Kidney (tissue), 14 donors: ENCODE results near the gene MYLK. TPM values are rescaled to one million over a fixed set of nuclear protein-coding genes. Genes with fewer than 3 reads are reported as not detected.

ENCODE experiments used
- DNase-seq, 5 donors: peaks; one replicate each; pipeline ENCODE4 v3.0.0-alpha.2; 2013 to 2020
- FAIRE-seq: peaks from 2 replicates; lab custom pipeline; 2012; peaks lifted over from hg19 to GRCh38; lab: Jason Lieb, UNC
- H3K27ac ChIP-seq, 2 donors: one replicate each; pipeline ENCODE4 v1.7.0; 2013; ENCODE audit warnings: low read depth in 2 of 2, low read length in 2 of 2, inconsistent platforms in 1 of 2
- H3K27me3 ChIP-seq: one replicate; pipeline ENCODE4 v1.7.1; 2013; ENCODE audit warnings: low read length, inconsistent platforms; ENCODE audit not compliant: control insufficient read depth, insufficient read depth
- H3K36me3 ChIP-seq, 3 donors: one replicate each; pipeline versions ENCODE4 v1.7.0 to v1.7.1; 2013; ENCODE audit warnings: low read length in 3 of 3, control low read depth in 1 of 3, inconsistent platforms in 1 of 3; ENCODE audit not compliant: insufficient read depth in 3 of 3, control insufficient read depth in 2 of 3
- H3K4me1 ChIP-seq, 3 donors: one replicate each; pipeline versions ENCODE4 v1.7.0 to v1.7.1; 2013; ENCODE audit warnings: low read length in 3 of 3, inconsistent platforms in 1 of 3, low read depth in 1 of 3; ENCODE audit not compliant: control insufficient read depth in 2 of 3, insufficient read depth in 2 of 3
- H3K4me3 ChIP-seq, 3 donors: one replicate each; pipeline versions ENCODE4 v1.7.0 to v1.8.1; 2013; ENCODE audit warnings: low read length in 3 of 3, control low read depth in 1 of 3, inconsistent platforms in 1 of 3
- H3K9ac ChIP-seq, 3 donors: one replicate each; pipeline versions ENCODE4 v1.7.0 to v1.7.1; 2013; ENCODE audit warnings: low read length in 3 of 3, control low read depth in 1 of 3, inconsistent platforms in 1 of 3
- H3K9me3 ChIP-seq, 3 donors: one replicate each; pipeline versions ENCODE4 v1.7.0 to v1.7.1; 2013; ENCODE audit warnings: low read length in 3 of 3, control low read depth in 1 of 3, inconsistent platforms in 1 of 3; ENCODE audit not compliant: control insufficient read depth in 2 of 3, insufficient read depth in 1 of 3
- intact Hi-C: fragments of 100-400 bp; cut with DNase I; formaldehyde crosslinking; loops from one replicate; pipeline ENCODE4 v1.11.1; 2022
- polyA plus RNA-seq: library from polyadenylated mRNA; stranded (reverse); fragments of 350-450 nt; fragmentation: Illumina TruSeq; extraction: RNeasy Lipid Tissue Mini Kit (QIAGEN cat#74804); gene quantifications from one replicate; pipeline ENCODE4 v1.2.3, GENCODE V29; 2014; ENCODE audit warnings: low read depth, low replicate concordance; ENCODE audit not compliant: insufficient read depth
- total RNA-seq: library from RNA; stranded (reverse); fragmentation: NEBNext Ultra II Directional; extraction: Animal tissue kit (Norgen Biotek cat#: 25700); gene quantifications from one replicate; pipeline ENCODE4 v1.2.1, GENCODE V29; 2021
- TF ChIP-seq, protein P1 (sequence below): IDR thresholded peaks from 3 replicates; pipeline ENCODE4 v1.5.1; 2012; ENCODE audit warnings: mild to moderate bottlenecking, moderate library complexity, borderline replicate concordance; ENCODE audit not compliant: insufficient read depth; ENCODE audit errors: extremely low read depth
- donor health status: control.
- donor health status: control.
- donor health status: control.
- donor health status: control.
- donor health status: control.
- donor health status: DM: yes; HTN: yes; CAD: no.
- donor health status: Normal renal cell carcinoma (clear cell type).

Gene MYLK
- total and polyA plus RNA-seq, 2 donors from 2014 or later, result 25.3 to 164 TPM

DNA sequence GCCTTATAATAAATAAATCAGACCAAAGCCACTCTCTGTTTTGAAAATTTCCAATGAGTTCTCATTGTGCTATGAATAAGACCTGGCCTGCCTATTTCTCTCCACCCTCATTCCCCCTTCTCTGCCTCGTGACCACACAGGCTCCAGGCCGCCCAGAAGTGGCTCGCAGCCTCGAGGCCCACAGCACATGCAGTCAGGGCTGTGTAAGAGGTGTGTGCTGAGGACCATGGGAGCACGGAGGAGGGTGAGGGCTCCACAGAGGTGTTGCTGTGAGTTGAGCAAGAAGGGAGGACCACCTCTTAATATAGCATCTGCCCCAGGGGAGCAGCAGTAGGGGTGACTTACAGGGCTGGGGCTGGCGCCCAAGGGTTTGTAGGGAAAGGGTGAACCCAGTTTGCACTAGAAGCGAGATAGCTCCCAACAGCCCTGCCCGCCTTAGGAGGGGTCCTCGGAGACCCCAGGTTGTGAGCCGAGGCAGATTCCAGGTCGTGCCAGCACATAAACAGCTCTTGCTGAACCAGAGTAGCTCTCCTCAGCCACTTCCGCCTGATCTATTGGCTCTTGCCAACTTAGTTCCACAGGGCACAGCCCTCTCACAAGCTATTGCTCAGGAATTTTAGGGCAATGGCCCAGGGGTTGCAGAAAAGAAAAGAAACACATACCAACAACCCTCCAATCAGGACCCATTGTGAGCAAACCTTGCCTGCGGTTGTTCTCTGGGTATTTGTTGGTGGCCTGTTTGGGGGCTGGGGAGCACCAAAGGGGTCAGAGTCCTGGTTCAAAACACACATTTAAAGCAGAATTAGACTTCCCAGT, 117.7 kb downstream of the MYLK start:
- DNase-seq (no peak), FAIRE-seq (no peak)
- Histone ChIP-seq H3K9me3 (no peaks in the 10 kb centered on the region), H3K9ac (peak overlapping the region in 1 of 3 donors; percentile 47), H3K27ac (peak overlapping the region; percentile 87 to 89), H3K4me3 (no peak overlapping the region), H3K4me1 (peaks cover 0 to 19% (median 19%) of the 10 kb centered on the region in 3 donors), H3K36me3 (no peaks in the 10 kb centered on the region), H3K27me3 (no peaks in the 10 kb centered on the region)
- intact Hi-C loops, result no loop called here
- TF ChIP-seq, protein P1, sequence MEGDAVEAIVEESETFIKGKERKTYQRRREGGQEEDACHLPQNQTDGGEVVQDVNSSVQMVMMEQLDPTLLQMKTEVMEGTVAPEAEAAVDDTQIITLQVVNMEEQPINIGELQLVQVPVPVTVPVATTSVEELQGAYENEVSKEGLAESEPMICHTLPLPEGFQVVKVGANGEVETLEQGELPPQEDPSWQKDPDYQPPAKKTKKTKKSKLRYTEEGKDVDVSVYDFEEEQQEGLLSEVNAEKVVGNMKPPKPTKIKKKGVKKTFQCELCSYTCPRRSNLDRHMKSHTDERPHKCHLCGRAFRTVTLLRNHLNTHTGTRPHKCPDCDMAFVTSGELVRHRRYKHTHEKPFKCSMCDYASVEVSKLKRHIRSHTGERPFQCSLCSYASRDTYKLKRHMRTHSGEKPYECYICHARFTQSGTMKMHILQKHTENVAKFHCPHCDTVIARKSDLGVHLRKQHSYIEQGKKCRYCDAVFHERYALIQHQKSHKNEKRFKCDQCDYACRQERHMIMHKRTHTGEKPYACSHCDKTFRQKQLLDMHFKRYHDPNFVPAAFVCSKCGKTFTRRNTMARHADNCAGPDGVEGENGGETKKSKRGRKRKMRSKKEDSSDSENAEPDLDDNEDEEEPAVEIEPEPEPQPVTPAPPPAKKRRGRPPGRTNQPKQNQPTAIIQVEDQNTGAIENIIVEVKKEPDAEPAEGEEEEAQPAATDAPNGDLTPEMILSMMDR, result no peak

GRCh38 chr3:123765475-123766128, 118.5 kb downstream of the MYLK start:
- H3K27ac ChIP-seq, result peak overlapping the region; percentile 87 to 89

DNA sequence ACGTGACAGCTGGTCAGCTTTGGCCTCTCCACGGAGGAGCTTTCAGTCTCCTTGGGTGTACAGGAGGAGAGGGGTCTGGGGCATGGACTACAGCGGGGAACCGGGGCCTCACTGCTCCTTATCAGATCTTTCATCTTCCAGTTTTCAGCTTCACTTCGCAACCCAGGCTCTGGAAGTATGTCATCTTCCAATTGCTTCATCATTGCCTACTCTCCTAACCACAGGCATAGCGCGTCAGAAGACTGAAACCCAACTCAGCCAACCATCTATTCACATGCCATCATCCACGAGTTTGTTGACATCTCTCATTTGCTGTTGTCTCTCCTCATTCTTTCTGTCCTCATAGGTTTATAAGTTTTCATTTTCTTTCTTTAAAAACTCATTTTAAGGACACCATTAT, 119.5 kb downstream of the MYLK start:
- intact Hi-C loops, result no loop called here
- H3K36me3 ChIP-seq, result no peaks in the 10 kb centered on the region
- FAIRE-seq (no peak), DNase-seq (no peak)
- H3K27me3 ChIP-seq, result no peaks in the 10 kb centered on the region
- TF ChIP-seq, protein P1, result no peak
- H3K27ac ChIP-seq, result no peak overlapping the region
- H3K4me3 ChIP-seq, result no peak overlapping the region
- H3K9ac ChIP-seq, result no peak overlapping the region
- peaks cover 0 to 25% (median 19%) of the 10 kb centered on the region in 3 donors for H3K4me1 ChIP-seq
- H3K9me3 ChIP-seq, result no peaks in the 10 kb centered on the region

More at GRCh38 chr3:123765475-123766128, 118.5 kb downstream of the MYLK start:
- H3K36me3 ChIP-seq, result no peaks in the 10 kb centered on the region
- TF ChIP-seq, protein P1, result no peak
- peak overlapping the region in 1 of 3 donors; percentile 47 for H3K9ac ChIP-seq
- no peaks in the 10 kb centered on the region for H3K9me3 ChIP-seq
- H3K4me3 ChIP-seq, result no peak overlapping the region
- peaks cover 0 to 23% (median 19%) of the 10 kb centered on the region in 3 donors for H3K4me1 ChIP-seq
- DNase-seq, result no peak
- H3K27me3 ChIP-seq, result no peaks in the 10 kb centered on the region
- intact Hi-C loops, result no loop called here
- no peak for FAIRE-seq
